A673 (cell line): ENCODE results near the gene AIP. TPM values are rescaled to one million over a fixed set of nuclear protein-coding genes. Genes with fewer than 3 reads are reported as not detected.

ENCODE experiments used
- BruUV-seq: library from RNA; stranded (reverse); fragments of 400-500 nt; replicated peaks from 2 replicates; lab custom pipeline; 2021; lab: Mats Ljungman, UMichigan
- CTCF ChIA-PET: fragments of 300-600 bp; sonication (Branson Sonifier 250); formaldehyde crosslinking; loops from one replicate; lab custom pipeline; 2022; ENCODE audit warnings: antibody characterized with exemption; lab: Charles Lee
- POLR2A ChIA-PET: fragments of 300-600 bp; sonication (Branson Sonifier 250); formaldehyde crosslinking; loops from one replicate; lab custom pipeline; 2022; ENCODE audit warnings: antibody characterized with exemption; ENCODE audit not compliant: low non-redundant PET; lab: Charles Lee
- DNase-seq: peaks from one replicate; pipeline ENCODE4 v3.0.0-alpha.2; 2015; ENCODE audit warnings: low spot score
- H3K27ac ChIP-seq: fragments of 200-600 bp; sonication (generic); 2 replicates; pipeline ENCODE4 v1.5.1; 2016; ENCODE audit warnings: mixed run types, low read depth, mild to moderate bottlenecking, mixed read lengths, antibody characterized with exemption, low read length; ENCODE audit not compliant: poor library complexity, severe bottlenecking
- H3K27me3 ChIP-seq: fragments of 200-600 bp; sonication (generic); replicated peaks from 2 replicates; pipeline ENCODE4 v1.6.1; 2017; ENCODE audit warnings: mixed run types, low read depth, mild to moderate bottlenecking, mixed read lengths, antibody characterized with exemption, low read length; ENCODE audit not compliant: insufficient read depth, poor library complexity
- H3K36me3 ChIP-seq: fragments of 200-600 bp; sonication (generic); 2 replicates; pipeline ENCODE4 v1.6.1; 2016; ENCODE audit warnings: mixed run types, mild to moderate bottlenecking, mixed read lengths, antibody characterized with exemption, low read length; ENCODE audit not compliant: insufficient read depth, poor library complexity, severe bottlenecking
- H3K4me1 ChIP-seq: fragments of 200-600 bp; sonication (generic); 2 replicates; pipeline ENCODE4 v1.6.1; 2017; ENCODE audit warnings: mixed run types, mild to moderate bottlenecking, mixed read lengths, antibody characterized with exemption, low read length; ENCODE audit not compliant: insufficient read depth, poor library complexity, severe bottlenecking
- H3K4me3 ChIP-seq: fragments of 200-600 bp; sonication (generic); 2 replicates; pipeline ENCODE4 v1.5.1; 2016; ENCODE audit warnings: low read depth, mixed run types, mild to moderate bottlenecking, mixed read lengths, low read length; ENCODE audit not compliant: poor library complexity, severe bottlenecking
- H3K9me3 ChIP-seq: fragments of 200-600 bp; sonication (generic); 2 replicates; pipeline ENCODE4 v1.6.1; 2016; ENCODE audit warnings: mixed run types, low read depth, mild to moderate bottlenecking, mixed read lengths, antibody characterized with exemption, low read length; ENCODE audit not compliant: poor library complexity, severe bottlenecking
- EZH2 ChIP-seq: fragments of 200-600 bp; sonication (generic); IDR thresholded peaks from 2 replicates; pipeline ENCODE4 v1.6.1; 2017; ENCODE audit warnings: borderline replicate concordance, low read depth, mild to moderate bottlenecking, mixed read lengths, antibody characterized with exemption, low read length; ENCODE audit not compliant: poor library complexity, severe bottlenecking
- intact Hi-C: fragments of 100-400 bp; cut with micrococcal nuclease; formaldehyde crosslinking; loops from one replicate; pipeline ENCODE4 v1.10.0; 2022; ENCODE audit not compliant: unreplicated experiment
- total RNA-seq: library from RNA; stranded (reverse); gene quantifications from 2 replicates; pipeline ENCODE4 v1.2.3, GENCODE V29; 2021
- TF ChIP-seq, protein P1 (sequence below): fragments of 300-800, 200-600 bp; sonication (generic); conservative IDR thresholded peaks from 2 replicates; pipeline ENCODE4 v1.5.1; 2017; ENCODE audit warnings: low read depth, mild to moderate bottlenecking, antibody characterized with exemption, low read length, moderate library complexity, mixed read lengths

Gene AIP
- total RNA-seq, 1 experiment from 2014 or later, result 66.0 TPM

DNA sequence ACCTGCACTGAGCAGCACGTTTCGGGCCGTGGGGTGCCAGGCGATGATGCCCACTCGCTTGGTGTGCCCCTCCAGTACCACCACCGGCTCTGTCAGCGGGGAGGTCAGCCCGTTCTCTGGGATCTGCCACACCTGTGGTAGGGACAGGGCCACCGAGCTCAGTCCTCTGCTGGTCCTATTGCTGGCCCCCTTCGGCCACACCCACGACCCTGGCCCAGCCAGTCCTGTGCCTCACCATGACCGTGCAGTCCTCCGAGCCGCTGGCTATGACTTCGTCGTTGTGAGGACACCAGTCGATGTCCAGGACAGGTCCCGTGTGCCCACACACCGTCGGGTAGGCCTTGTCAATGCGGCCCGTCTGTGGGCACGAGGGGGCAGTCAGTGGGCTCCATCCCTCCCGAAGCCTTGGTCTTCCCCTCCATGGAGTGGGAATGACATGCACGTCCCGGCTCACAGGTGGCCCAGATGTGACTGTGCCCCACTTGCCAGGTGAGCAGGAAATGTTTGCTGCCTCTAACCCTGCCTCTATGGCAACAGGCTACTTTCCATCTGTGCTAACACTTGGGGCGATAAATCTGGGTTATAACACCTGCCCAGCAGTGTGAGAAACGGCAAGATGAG lies 41.0 kb upstream of the AIP start:
- peak overlapping the region; percentile 80 for H3K4me3 ChIP-seq
- H3K36me3 ChIP-seq, result peaks cover 18% of the 10 kb centered on the region
- BruUV-seq, result TSS peak; percentile 55
- no peak for TF ChIP-seq EZH2
- TF ChIP-seq, protein P1, sequence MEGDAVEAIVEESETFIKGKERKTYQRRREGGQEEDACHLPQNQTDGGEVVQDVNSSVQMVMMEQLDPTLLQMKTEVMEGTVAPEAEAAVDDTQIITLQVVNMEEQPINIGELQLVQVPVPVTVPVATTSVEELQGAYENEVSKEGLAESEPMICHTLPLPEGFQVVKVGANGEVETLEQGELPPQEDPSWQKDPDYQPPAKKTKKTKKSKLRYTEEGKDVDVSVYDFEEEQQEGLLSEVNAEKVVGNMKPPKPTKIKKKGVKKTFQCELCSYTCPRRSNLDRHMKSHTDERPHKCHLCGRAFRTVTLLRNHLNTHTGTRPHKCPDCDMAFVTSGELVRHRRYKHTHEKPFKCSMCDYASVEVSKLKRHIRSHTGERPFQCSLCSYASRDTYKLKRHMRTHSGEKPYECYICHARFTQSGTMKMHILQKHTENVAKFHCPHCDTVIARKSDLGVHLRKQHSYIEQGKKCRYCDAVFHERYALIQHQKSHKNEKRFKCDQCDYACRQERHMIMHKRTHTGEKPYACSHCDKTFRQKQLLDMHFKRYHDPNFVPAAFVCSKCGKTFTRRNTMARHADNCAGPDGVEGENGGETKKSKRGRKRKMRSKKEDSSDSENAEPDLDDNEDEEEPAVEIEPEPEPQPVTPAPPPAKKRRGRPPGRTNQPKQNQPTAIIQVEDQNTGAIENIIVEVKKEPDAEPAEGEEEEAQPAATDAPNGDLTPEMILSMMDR, result no peak
- peaks cover 5% of the 10 kb centered on the region for H3K4me1 ChIP-seq
- ChIA-PET CTCF (interaction anchor here (0.6 kb wide), 1 partner anchor 142 kb away, joined by 7 read pairs; the partner anchor contains the start of gene GSTP1), POLR2A (no interaction called here)
- H3K9me3 ChIP-seq, result no peaks in the 10 kb centered on the region
- H3K27me3 ChIP-seq, result no peaks in the 10 kb centered on the region
- H3K27ac ChIP-seq, result no peak overlapping the region
- intact Hi-C loops, result no loop called here
- DNase-seq, result no peak

DNA sequence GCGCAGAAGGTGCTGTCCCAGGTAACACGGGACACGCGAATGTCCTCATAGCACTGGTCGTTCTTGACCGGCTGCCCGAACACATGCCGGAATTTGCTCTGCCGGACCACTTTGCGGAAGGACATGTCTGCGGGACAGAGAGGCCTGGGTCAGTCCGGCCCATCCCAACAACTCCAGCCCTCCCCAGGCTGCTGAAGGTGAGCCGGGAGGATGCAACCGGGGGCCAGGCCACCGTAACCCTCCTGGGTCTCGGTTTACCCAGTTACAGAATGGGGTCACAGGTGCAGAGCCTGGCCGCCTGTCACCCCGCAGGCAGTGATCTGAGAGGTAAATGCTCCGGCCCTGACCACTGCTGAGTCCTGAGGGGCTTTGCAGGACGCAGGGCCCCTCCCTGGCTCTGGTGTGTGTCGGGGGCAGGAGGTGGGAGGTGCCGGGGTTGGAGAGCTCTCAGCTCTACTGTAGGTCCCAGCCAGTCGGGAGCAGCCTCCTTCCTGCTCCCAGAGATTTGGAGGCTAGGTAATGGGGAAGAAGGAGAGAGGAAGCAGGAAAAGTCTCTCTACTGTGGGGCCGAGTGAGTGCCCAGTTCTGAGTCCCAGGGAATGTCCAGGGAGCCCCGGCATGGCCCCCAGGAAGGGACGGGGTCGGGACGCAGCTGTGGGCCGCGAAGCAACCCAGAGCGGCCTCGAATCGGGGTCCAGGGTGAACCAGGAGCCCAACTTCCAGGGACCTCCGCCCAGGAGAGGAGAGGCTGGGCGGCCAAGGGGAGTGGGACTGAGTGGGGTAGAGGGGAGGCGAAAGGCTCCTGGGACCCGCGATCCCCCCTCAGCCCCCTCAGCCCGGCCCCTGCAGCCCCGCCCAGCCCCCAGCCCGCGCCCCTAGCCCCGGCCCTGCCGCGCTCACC lies 40.1 kb upstream of the AIP start:
- Histone ChIP-seq H3K36me3 (peaks cover 13% of the 10 kb centered on the region), H3K27ac (peak overlapping the region; percentile 86), H3K4me1 (peaks cover 5% of the 10 kb centered on the region), H3K4me3 (peak overlapping the region; percentile 80), H3K27me3 (no peaks in the 10 kb centered on the region), H3K9me3 (no peaks in the 10 kb centered on the region)
- POLR2A ChIA-PET, result no interaction called here
- CTCF ChIA-PET, result interaction anchor here (0.6 kb wide), 3 partner anchors 41 to 390 kb away, joined by 3 read pairs; partner anchors contain the start of gene PPP1CA
- peak; percentile 33 for DNase-seq
- TF ChIP-seq EZH2, result no peak
- TF ChIP-seq, protein P1, result no peak
- intact Hi-C loops, result no loop called here
- BruUV-seq, result no TSS peak

DNA sequence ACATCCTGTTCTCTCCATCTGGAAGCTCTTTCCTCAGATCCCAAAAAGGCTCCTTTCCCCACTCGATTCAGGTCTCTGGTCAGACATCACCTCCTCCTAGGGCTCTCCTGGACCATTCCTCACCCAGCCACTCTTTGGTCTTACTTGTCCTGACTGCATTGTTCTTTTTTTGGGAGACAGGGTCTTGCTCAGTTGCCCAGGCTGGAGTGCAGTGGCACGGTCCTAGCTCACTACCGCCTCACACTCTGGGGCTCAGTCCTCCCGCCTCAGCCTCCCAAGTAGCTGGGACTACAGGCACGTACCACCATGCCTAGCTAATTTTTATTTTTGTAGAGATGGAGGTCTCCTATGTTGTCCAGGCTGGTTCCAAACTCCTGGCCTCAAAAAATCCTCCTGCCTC lies 37.3 kb upstream of the AIP start:
- POLR2A ChIA-PET, result no interaction called here

More for the DNA sequence above, 37.3 kb upstream of the AIP start:
- CTCF ChIA-PET, result no interaction called here
- TF ChIP-seq, protein P1, result no peak
- TF ChIP-seq EZH2, result no peak
- Histone ChIP-seq H3K36me3 (peaks cover 5% of the 10 kb centered on the region), H3K9me3 (no peaks in the 10 kb centered on the region), H3K4me1 (peaks cover 5% of the 10 kb centered on the region), H3K4me3 (no peak overlapping the region), H3K27ac (no peak overlapping the region), H3K27me3 (no peaks in the 10 kb centered on the region)
- BruUV-seq, result no TSS peak
- intact Hi-C loops, result no loop called here
- DNase-seq, result no peak
